PFSK-1 (cell line): ENCODE measurements around the gene IL6.

Experiments used
- POLR2AphosphoS5 ChIP-seq: IDR thresholded peaks from 2 replicates; pipeline ENCODE4 v1.6.1; 2012; ENCODE audit warnings: low read depth, mild to moderate bottlenecking, control low read depth, low read length, moderate library complexity
- REST ChIP-seq, 2 experiments: IDR thresholded peaks; 2 replicates each; pipeline versions ENCODE4 v1.6.1 to v1.8.0; 2011 to 2012; ENCODE audit warnings: low read depth in 2 of 2, low read length in 2 of 2, control low read depth in 1 of 2, inconsistent platforms in 1 of 2, mild to moderate bottlenecking in 1 of 2, moderate library complexity in 1 of 2; ENCODE audit not compliant: insufficient read depth in 1 of 2
- SIN3A ChIP-seq: IDR thresholded peaks from 2 replicates; pipeline ENCODE4 v1.6.1; 2012; ENCODE audit warnings: mild to moderate bottlenecking, low read length, moderate library complexity, borderline replicate concordance; ENCODE audit not compliant: insufficient read depth
- TAF1 ChIP-seq: IDR thresholded peaks from 2 replicates; pipeline ENCODE4 v1.6.1; 2012; ENCODE audit warnings: low read length, control low read depth, borderline replicate concordance; ENCODE audit not compliant: insufficient read depth

- TF ChIP-seq POLR2AphosphoS5 (no peak), TAF1 (no peak), REST (IDR thresholded peaks at IDR 0.05; ENCODE audit: insufficient read depth in 1 of 2, low read depth in 2 of 2, low read length in 2 of 2) (no peak), SIN3A (no peak)
These were observed 35.9 kb downstream of the IL6 start for GRCh38 chr7:22762866-22763265.
